Keratinocyte (primary cell): Measurements from ENCODE around the gene TMEM132E. TPM values are rescaled to one million over a fixed set of nuclear protein-coding genes. Genes with fewer than 3 reads are reported as not detected.

Experiments used
- DNase-seq: peaks from one replicate; pipeline ENCODE4 v3.0.0-alpha.2; 2011; ENCODE audit warnings: low read depth, missing footprints, low spot score
- FAIRE-seq: peaks from 2 replicates; lab custom pipeline; 2011; peaks lifted over from hg19 to GRCh38; lab: Jason Lieb, UNC
- H2AFZ ChIP-seq: 2 replicates; pipeline ENCODE4 v1.6.0; 2012; ENCODE audit warnings: low read length, control low read depth, inconsistent platforms; ENCODE audit not compliant: control insufficient read depth
- H3K27ac ChIP-seq: 2 replicates; pipeline ENCODE4 v1.5.1; 2011; ENCODE audit warnings: low read length; ENCODE audit not compliant: control insufficient read depth, insufficient read depth
- H3K27me3 ChIP-seq: 3 replicates; pipeline ENCODE4 v1.6.0; 2011; ENCODE audit warnings: low read length; ENCODE audit not compliant: control insufficient read depth, insufficient read depth; ENCODE audit errors: extremely low read depth
- H3K36me3 ChIP-seq, 2 experiments: 2 replicates in 1 of 2; 3 replicates in 1 of 2; pipeline ENCODE4 v1.5.1; 2011; ENCODE audit warnings: low read length in 2 of 2, mild to moderate bottlenecking in 1 of 2; ENCODE audit not compliant: control insufficient read depth in 2 of 2, insufficient read depth in 2 of 2; ENCODE audit errors: extremely low read depth in 1 of 2
- H3K4me1 ChIP-seq: 3 replicates; pipeline ENCODE4 v1.5.1; 2011; ENCODE audit warnings: low read length; ENCODE audit not compliant: control insufficient read depth, insufficient read depth; ENCODE audit errors: extremely low read depth
- H3K4me2 ChIP-seq: 3 replicates; pipeline ENCODE4 v1.6.0; 2011; ENCODE audit warnings: low read depth, low read length; ENCODE audit not compliant: control insufficient read depth, insufficient read depth; ENCODE audit errors: extremely low read depth
- H3K4me3 ChIP-seq, 3 experiments: fragments of 200-600 bp in 1 of 3; sonication (generic) in 1 of 3; 2 replicates in 2 of 3; 3 replicates in 1 of 3; pipeline ENCODE4 v1.5.1; 2011 to 2016; ENCODE audit warnings: low read length in 3 of 3, mild to moderate bottlenecking in 3 of 3, control low read depth in 2 of 3, inconsistent platforms in 1 of 3, low read depth in 1 of 3, mixed read lengths in 1 of 3, mixed run types in 1 of 3, moderate library complexity in 1 of 3; ENCODE audit not compliant: control insufficient read depth in 2 of 3, insufficient read depth in 2 of 3; ENCODE audit errors: extremely low read depth in 1 of 3
- H3K79me2 ChIP-seq: 2 replicates; pipeline ENCODE4 v1.6.0; 2012; ENCODE audit warnings: low read length; ENCODE audit not compliant: control insufficient read depth, insufficient read depth
- H3K9ac ChIP-seq: 3 replicates; pipeline ENCODE4 v1.6.0; 2011; ENCODE audit warnings: low read length; ENCODE audit not compliant: control insufficient read depth, insufficient read depth; ENCODE audit errors: extremely low read depth
- H3K9me1 ChIP-seq: 3 replicates; pipeline ENCODE4 v1.6.0; 2011; ENCODE audit warnings: low read length; ENCODE audit not compliant: control insufficient read depth, insufficient read depth; ENCODE audit errors: extremely low read depth
- H3K9me3 ChIP-seq: 2 replicates; pipeline ENCODE4 v1.5.1; 2012; ENCODE audit warnings: low read depth, low read length; ENCODE audit not compliant: control insufficient read depth
- H4K20me1 ChIP-seq: 3 replicates; pipeline ENCODE4 v1.6.0; 2011; ENCODE audit warnings: low read length; ENCODE audit not compliant: control insufficient read depth, insufficient read depth; ENCODE audit errors: extremely low read depth
- CTCF ChIP-seq, 3 experiments: IDR thresholded peaks in 1 of 3; conservative IDR thresholded peaks in 1 of 3; optimal IDR thresholded peaks in 1 of 3; 2 replicates in 2 of 3; 3 replicates in 1 of 3; pipeline versions ENCODE3 to v1.5.1; 2011; ENCODE audit warnings: low read length in 3 of 3, mild to moderate bottlenecking in 3 of 3, moderate library complexity in 2 of 3, control low read depth in 1 of 3, inconsistent platforms in 1 of 3; ENCODE audit not compliant: insufficient read depth in 2 of 3; ENCODE audit errors: extremely low read depth in 1 of 3
- EZH2 ChIP-seq: IDR thresholded peaks from one replicate; pipeline ENCODE4 v1.6.1; 2012; ENCODE audit warnings: inconsistent platforms, mild to moderate bottlenecking, low read length, moderate library complexity
- dilution Hi-C: fragments of 300-500 bp; cut with MboI; formaldehyde crosslinking; loops from one replicate; pipeline ENCODE4 v1.7.0; 2020; ENCODE audit warnings: low sequenced_read_pairs; ENCODE audit not compliant: extremely low pct_ligation_motif_present
- polyA plus RNA-seq, 5 experiments: library from polyadenylated mRNA; depleted of rRNA in 3 of 5; stranded (reverse) in 3 of 5; stranded (forward) in 1 of 5; unstranded in 1 of 5; fragments of >200 nt; gene quantifications; 1 replicate in 1 of 5; 2 replicates in 3 of 5; 3 replicates in 1 of 5; pipeline versions ENCODE4 v1.2.1 to v1.2.3, GENCODE V29; 2011 to 2012; ENCODE audit warnings: missing spikeins in 2 of 5, low read depth in 1 of 5, low replicate concordance in 1 of 5

TMEM132E gene
- polyA plus RNA-seq, 1 donor (not counting 4 experiments of a cell fraction or from before 2014, with no cell fraction given), result not detected

GRCh38 chr17:34592002-34592401 lies 12.6 kb downstream of the TMEM132E start:
- DNase-seq (no peak), FAIRE-seq (no peak)
- TF ChIP-seq CTCF (optimal IDR thresholded peaks at IDR 0.05 in 1 of 3, IDR thresholded peaks at IDR 0.05 in 1 of 3, conservative IDR thresholded peaks at IDR 0.05 in 1 of 3; ENCODE audit: extremely low read depth in 1 of 3, insufficient read depth in 2 of 3, low read length in 3 of 3) (no peak), EZH2 (no peak)
- no peaks in the 10 kb centered on the region for H3K27me3 ChIP-seq
- no peaks in the 10 kb centered on the region for H3K9me3 ChIP-seq
- H4K20me1 ChIP-seq, result no peaks in the 10 kb centered on the region
- no peaks in the 10 kb centered on the region for H3K9me1 ChIP-seq
- H2AFZ ChIP-seq, result no peak overlapping the region
- H3K4me2 ChIP-seq, result no peak overlapping the region
- H3K36me3 ChIP-seq, result no peaks in the 10 kb centered on the region
- H3K79me2 ChIP-seq, result no peaks in the 10 kb centered on the region
- dilution Hi-C loops, result no loop called here
- no peaks in the 10 kb centered on the region for H3K4me1 ChIP-seq
- H3K9ac ChIP-seq, result no peak overlapping the region
- H3K4me3 ChIP-seq, result no peak overlapping the region
- H3K27ac ChIP-seq, result no peak overlapping the region

- no peaks in the 10 kb centered on the region for H3K4me1 ChIP-seq
- no peak overlapping the region for H2AFZ ChIP-seq
- DNase-seq (no peak), FAIRE-seq (no peak)
- H3K9me3 ChIP-seq, result no peaks in the 10 kb centered on the region
- H3K9me1 ChIP-seq, result no peaks in the 10 kb centered on the region
- dilution Hi-C loops, result no loop called here
- H3K4me3 ChIP-seq, result no peak overlapping the region
- no peaks in the 10 kb centered on the region for H3K36me3 ChIP-seq
- no peaks in the 10 kb centered on the region for H4K20me1 ChIP-seq
- no peaks in the 10 kb centered on the region for H3K79me2 ChIP-seq
- no peak overlapping the region for H3K4me2 ChIP-seq
- no peak overlapping the region for H3K9ac ChIP-seq
- H3K27ac ChIP-seq, result no peak overlapping the region
- H3K27me3 ChIP-seq, result no peaks in the 10 kb centered on the region
- TF ChIP-seq EZH2, result no peak
- no peak for TF ChIP-seq CTCF (optimal IDR thresholded peaks at IDR 0.05 in 1 of 3, IDR thresholded peaks at IDR 0.05 in 1 of 3, conservative IDR thresholded peaks at IDR 0.05 in 1 of 3; ENCODE audit: extremely low read depth in 1 of 3, insufficient read depth in 2 of 3, low read length in 3 of 3)
Observed at GRCh38 chr17:34596920-34597319, 17.5 kb downstream of the TMEM132E start.
